ENCODE results near the gene PIP4K2A. TPM values are rescaled to one million over a fixed set of nuclear protein-coding genes. Genes with fewer than 3 reads are reported as not detected.
A peak's percentile ranks its signal among the peaks of the same experiment; 100 is the strongest.
"Not testable (repeated sequence)": the region's sequence is repeated elsewhere in the genome, so short reads cannot be mapped to it uniquely, and the experiment has no call there.

PIP4K2A gene
- total RNA-seq, 4 donors from 2014 or later, result 6.8 to 34.7 (median 15.4) TPM

- Histone ChIP-seq H3K4me1 (no peaks in the 10 kb centered on the region), H3K4me3 (peak overlapping the region in 1 of 4 donors; percentile 15), H3K27ac (peak overlapping the region in 1 of 4 donors; percentile 59), H3K27me3 (no peaks in the 10 kb centered on the region), H3K9me3 (no peaks in the 10 kb centered on the region), H3K36me3 (no peaks in the 10 kb centered on the region)
- TF ChIP-seq POLR2A (IDR thresholded peaks at IDR 0.05) (no peak), CTCF (IDR thresholded peaks at IDR 0.05) (no peak)
- peak in 2 of 3 donors; percentile 64 to 74 for DNase-seq
Observed at GRCh38 chr10:22723343-22723779, 9.0 kb upstream of the PIP4K2A start.

DNA sequence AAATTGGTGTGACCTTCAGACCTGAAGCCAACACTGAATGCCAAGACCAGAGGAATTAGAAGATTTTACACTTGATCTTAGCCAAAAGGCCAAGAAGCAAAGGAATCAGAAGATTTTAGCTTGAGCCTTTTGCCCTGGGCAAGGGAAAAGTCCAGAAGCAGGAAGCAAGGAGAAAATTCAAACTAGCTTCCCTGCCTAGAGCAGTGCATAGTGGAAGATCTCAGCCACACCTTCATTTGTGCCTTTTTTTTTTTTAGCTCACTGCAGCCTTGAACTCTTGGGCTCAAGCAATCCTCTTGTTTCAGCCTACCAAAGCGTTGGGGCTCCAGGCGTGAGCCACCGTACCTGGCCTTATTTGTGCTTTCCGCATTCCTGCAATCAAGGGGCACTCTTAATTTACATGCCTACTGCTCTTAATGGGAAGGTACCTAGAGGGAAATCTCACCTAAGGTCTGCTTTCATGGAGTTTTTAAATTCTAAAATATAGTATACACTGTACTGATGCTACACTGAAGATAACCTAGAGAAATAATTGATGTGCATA lies 8.3 kb upstream of the PIP4K2A start:
- no peaks in the 10 kb centered on the region for H3K9me3 ChIP-seq
- no peak for DNase-seq
- no peaks in the 10 kb centered on the region for H3K27me3 ChIP-seq
- no peak for TF ChIP-seq CTCF (IDR thresholded peaks at IDR 0.05)
- TF ChIP-seq POLR2A (IDR thresholded peaks at IDR 0.05), result no peak
- no peaks in the 10 kb centered on the region for H3K36me3 ChIP-seq
- H3K4me3 ChIP-seq, result no peak overlapping the region
- H3K4me1 ChIP-seq, result no peaks in the 10 kb centered on the region
- peak overlapping the region in 1 of 4 donors; percentile 40 for H3K27ac ChIP-seq

DNA sequence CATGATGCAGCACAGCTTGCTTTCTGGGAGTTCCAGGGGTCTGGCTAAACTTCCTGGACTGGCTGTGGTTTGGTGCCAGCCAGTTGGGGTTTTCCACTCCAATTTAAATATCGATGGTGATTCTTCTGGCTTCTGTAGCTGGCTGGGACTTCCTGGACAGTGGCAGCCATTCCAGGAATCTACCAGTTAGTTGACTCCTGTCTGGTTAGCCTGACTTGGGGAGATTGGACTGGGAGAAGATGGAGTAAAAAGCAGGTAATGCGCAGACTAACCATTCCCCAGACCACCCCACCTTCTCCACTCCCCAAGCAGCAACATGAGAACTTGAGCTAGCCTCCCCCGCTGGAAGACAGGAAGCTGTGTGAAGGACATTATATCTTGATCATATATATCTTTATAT lies 6.3 kb upstream of the PIP4K2A start:
- TF ChIP-seq CTCF (IDR thresholded peaks at IDR 0.05) (no peak), POLR2A (IDR thresholded peaks at IDR 0.05) (no peak)
- H3K36me3 ChIP-seq, result no peaks in the 10 kb centered on the region
- no peaks in the 10 kb centered on the region for H3K27me3 ChIP-seq
- no peak overlapping the region for H3K4me3 ChIP-seq
- no peaks in the 10 kb centered on the region for H3K4me1 ChIP-seq
- no peak for DNase-seq
- H3K9me3 ChIP-seq, result no peaks in the 10 kb centered on the region
- H3K27ac ChIP-seq, result no peak overlapping the region

DNA sequence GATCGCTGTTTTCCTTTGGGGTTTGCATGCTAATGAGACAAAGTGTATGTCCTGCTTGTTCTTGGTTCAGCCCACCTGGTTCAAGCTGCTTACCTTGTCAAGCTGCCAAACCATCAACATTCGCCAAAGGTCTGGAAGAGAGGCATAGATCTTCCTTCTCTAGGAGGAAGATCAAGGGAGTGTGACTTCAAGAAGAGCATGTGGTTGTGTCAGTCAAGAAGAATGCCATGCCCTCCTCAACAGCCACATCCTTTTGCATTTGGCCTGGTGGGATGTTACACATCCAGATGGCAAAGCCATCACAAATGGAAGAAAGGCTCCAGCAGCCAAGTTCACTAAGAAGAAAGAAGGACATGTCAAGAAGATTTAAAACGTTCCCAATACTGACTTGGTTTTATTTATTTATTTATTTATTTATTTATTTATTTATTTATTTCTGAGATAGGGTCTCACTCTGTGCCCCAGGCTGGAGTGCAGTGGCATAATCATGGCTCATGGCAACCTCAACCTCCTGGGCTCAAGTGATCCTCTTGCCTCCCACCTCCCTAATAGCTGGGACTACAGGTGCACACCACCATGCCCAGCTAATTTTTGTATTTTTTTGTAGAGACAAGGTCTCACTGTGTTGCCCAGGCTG lies 5.1 kb upstream of the PIP4K2A start:
- TF ChIP-seq POLR2A (IDR thresholded peaks at IDR 0.05) (no peak), CTCF (IDR thresholded peaks at IDR 0.05) (no peak)
- Histone ChIP-seq H3K4me1 (peaks cover 0 to 7% (median 5%) of the 10 kb centered on the region in 4 donors), H3K36me3 (no peaks in the 10 kb centered on the region), H3K4me3 (no peak overlapping the region), H3K27ac (no peak overlapping the region), H3K27me3 (no peaks in the 10 kb centered on the region), H3K9me3 (no peaks in the 10 kb centered on the region)
- no peak for DNase-seq

- not testable (repeated sequence) for H3K9me3 ChIP-seq, H3K4me3 ChIP-seq, H3K36me3 ChIP-seq, H3K27ac ChIP-seq, DNase-seq, H3K27me3 ChIP-seq, H3K4me1 ChIP-seq
Observed at GRCh38 chr10:22718659-22719058, 4.3 kb upstream of the PIP4K2A start.

DNA sequence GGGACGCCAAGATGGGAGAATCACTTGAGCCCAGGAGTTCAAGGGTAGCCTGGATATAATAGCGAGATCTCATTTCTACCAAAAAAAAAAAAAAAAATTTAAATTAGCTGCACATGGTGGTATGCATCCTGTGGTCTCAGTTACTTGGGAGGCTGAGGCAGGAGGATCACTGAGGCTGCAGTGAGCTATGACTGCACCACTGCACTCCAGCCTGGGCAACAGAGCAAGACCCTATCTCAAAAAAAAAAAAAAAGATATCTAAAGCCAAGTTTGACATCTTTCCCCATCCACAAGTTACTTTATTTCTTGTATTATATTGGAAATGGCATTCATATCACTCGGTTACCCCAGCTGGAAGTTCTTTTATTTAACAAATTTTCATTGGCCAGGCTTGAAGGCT lies 3.4 kb upstream of the PIP4K2A start:
- no peak overlapping the region for H3K27ac ChIP-seq
- H3K4me3 ChIP-seq, result no peak overlapping the region
- peaks cover 0 to 10% (median 5%) of the 10 kb centered on the region in 4 donors for H3K4me1 ChIP-seq
- H3K9me3 ChIP-seq, result no peaks in the 10 kb centered on the region
- DNase-seq, result no peak
- H3K27me3 ChIP-seq, result no peaks in the 10 kb centered on the region
- H3K36me3 ChIP-seq, result no peaks in the 10 kb centered on the region
- TF ChIP-seq POLR2A (IDR thresholded peaks at IDR 0.05) (no peak), CTCF (IDR thresholded peaks at IDR 0.05) (no peak)
